Memory B cell (primary cell): ENCODE measurements around the gene CAPN12.

ENCODE experiments used
- ATAC-seq: fragments of 150-1000 bp; cut with Tn5 transposase; 2 replicates; pipeline ENCODE4 v1.10.0; 2021; ENCODE audit warnings: low read depth, mild to moderate bottlenecking, moderate library complexity
- DNase-seq, 2 donors: peaks; one replicate each; pipeline ENCODE4 v3.0.0; 2022; ENCODE audit warnings: low spot score in 2 of 2
- H3K27ac Mint-ChIP-seq: one replicate; pipeline ENCODE4 v1.8.0; 2022; ENCODE audit warnings: mild to moderate bottlenecking, moderate library complexity, mixed read lengths
- H3K27me3 Mint-ChIP-seq: one replicate; pipeline ENCODE4 v1.8.0; 2022; ENCODE audit warnings: mixed read lengths
- H3K36me3 Mint-ChIP-seq: one replicate; pipeline ENCODE4 v1.8.0; 2022; ENCODE audit warnings: mild to moderate bottlenecking, mixed read lengths
- H3K4me1 Mint-ChIP-seq: one replicate; pipeline ENCODE4 v1.8.0; 2022; ENCODE audit warnings: mixed read lengths
- H3K4me3 Mint-ChIP-seq: one replicate; pipeline ENCODE4 v1.8.0; 2022; ENCODE audit warnings: mild to moderate bottlenecking, moderate library complexity, mixed read lengths
- H3K9me3 Mint-ChIP-seq: one replicate; pipeline ENCODE4 v1.8.0; 2022; ENCODE audit warnings: mixed read lengths

CAPN12 gene

GRCh38 chr19:38721496-38721895 lies 22.8 kb downstream of the CAPN12 start:
- Mint-ChIP-seq H3K9me3 (no peaks in the 10 kb centered on the region), H3K27ac (peak overlapping the region; percentile 31), H3K4me1 (no peaks in the 10 kb centered on the region), H3K27me3 (no peaks in the 10 kb centered on the region), H3K4me3 (no peak overlapping the region), H3K36me3 (peaks cover 2% of the 10 kb centered on the region)
- no peak for ATAC-seq
- no peak for DNase-seq

- H3K36me3 Mint-ChIP-seq, result peaks cover 2% of the 10 kb centered on the region
- peak overlapping the region; percentile 31 for H3K27ac Mint-ChIP-seq
- H3K4me3 Mint-ChIP-seq, result no peak overlapping the region
- H3K9me3 Mint-ChIP-seq, result no peaks in the 10 kb centered on the region
- DNase-seq (no peak), ATAC-seq (peak; percentile 37)
- no peaks in the 10 kb centered on the region for H3K27me3 Mint-ChIP-seq
- H3K4me1 Mint-ChIP-seq, result no peaks in the 10 kb centered on the region
Measured at GRCh38 chr19:38720559-38721236, 23.6 kb downstream of the CAPN12 start.

DNA sequence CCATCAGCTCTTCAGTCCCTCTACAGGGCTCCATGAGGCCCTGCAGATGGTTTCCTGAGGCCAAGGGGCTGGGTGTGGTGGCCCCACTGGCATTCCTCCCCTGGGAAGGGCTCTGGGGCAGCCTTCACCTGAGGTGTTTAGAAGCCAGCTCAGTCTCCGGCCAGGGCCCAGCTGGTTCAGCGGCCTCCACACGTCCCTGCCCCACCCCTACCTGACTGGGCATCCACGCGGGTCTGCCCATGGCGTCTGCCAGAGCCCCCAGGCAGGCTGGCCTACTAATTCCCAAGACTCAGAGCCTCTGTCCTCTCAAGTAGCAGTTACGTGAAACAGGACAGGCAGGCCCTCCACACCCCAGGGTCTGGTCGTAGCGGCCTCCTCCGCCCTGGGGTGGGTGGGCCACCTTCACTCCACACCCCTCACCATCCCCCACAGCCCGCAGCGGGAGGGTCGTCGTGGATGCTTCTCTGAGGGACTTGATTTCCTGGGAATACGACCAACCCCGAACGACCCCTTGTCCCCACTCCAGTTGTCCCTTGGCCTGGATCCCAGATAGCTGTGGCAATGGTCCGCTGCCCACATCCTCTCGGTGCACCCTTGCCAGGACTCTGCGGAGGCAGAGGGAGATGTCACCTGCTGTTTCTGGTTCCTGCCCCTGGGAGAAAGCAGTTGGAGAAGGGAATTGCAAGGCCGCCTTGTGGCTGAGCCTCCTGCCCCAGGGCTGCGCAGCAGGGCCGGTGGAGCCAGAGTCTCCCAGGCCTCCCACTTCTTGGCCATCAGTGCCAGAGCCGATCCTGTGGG lies 24.3 kb downstream of the CAPN12 start:
- H3K27me3 Mint-ChIP-seq, result no peaks in the 10 kb centered on the region
- H3K27ac Mint-ChIP-seq, result no peak overlapping the region
- no peak overlapping the region for H3K4me3 Mint-ChIP-seq
- no peaks in the 10 kb centered on the region for H3K4me1 Mint-ChIP-seq
- peaks cover 2% of the 10 kb centered on the region for H3K36me3 Mint-ChIP-seq
- no peak for DNase-seq
- ATAC-seq, result no peak
- H3K9me3 Mint-ChIP-seq, result no peaks in the 10 kb centered on the region

- Mint-ChIP-seq H3K9me3 (no peaks in the 10 kb centered on the region), H3K4me1 (no peaks in the 10 kb centered on the region), H3K27ac (no peak overlapping the region), H3K36me3 (peaks cover 4% of the 10 kb centered on the region), H3K4me3 (no peak overlapping the region), H3K27me3 (no peaks in the 10 kb centered on the region)
- no peak for ATAC-seq
- DNase-seq, result no peak
Measured at GRCh38 chr19:38718747-38719543, 25.3 kb downstream of the CAPN12 start.

DNA sequence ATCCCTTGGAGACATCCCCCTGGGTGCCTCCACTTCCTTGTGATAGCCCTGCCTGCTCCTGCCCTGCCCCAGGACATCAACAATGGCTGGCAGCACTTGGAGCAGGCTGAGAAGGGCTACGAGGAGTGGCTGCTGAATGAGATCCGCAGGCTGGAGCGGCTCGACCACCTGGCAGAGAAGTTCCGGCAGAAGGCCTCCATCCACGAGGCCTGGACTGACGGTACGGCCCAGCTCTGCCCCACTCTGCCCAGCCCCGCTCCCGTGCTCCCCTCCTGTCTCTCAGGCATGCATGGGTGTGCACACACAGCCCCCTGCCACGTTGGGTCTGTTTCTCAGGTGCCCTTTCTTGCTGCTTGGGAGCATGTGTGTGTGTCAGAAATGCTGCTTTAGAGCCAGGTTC lies 26.4 kb downstream of the CAPN12 start:
- Mint-ChIP-seq H3K4me1 (no peaks in the 10 kb centered on the region), H3K36me3 (peaks cover 8% of the 10 kb centered on the region), H3K4me3 (no peak overlapping the region), H3K27ac (no peak overlapping the region), H3K9me3 (no peaks in the 10 kb centered on the region), H3K27me3 (no peaks in the 10 kb centered on the region)
- DNase-seq, result no peak
- ATAC-seq, result no peak

- Mint-ChIP-seq H3K27ac (no peak overlapping the region), H3K9me3 (no peaks in the 10 kb centered on the region), H3K36me3 (peaks cover 8% of the 10 kb centered on the region), H3K4me3 (no peak overlapping the region), H3K27me3 (no peaks in the 10 kb centered on the region), H3K4me1 (no peaks in the 10 kb centered on the region)
- no peak for ATAC-seq
- DNase-seq, result no peak
Measured at GRCh38 chr19:38717051-38717450, 27.2 kb downstream of the CAPN12 start.

DNA sequence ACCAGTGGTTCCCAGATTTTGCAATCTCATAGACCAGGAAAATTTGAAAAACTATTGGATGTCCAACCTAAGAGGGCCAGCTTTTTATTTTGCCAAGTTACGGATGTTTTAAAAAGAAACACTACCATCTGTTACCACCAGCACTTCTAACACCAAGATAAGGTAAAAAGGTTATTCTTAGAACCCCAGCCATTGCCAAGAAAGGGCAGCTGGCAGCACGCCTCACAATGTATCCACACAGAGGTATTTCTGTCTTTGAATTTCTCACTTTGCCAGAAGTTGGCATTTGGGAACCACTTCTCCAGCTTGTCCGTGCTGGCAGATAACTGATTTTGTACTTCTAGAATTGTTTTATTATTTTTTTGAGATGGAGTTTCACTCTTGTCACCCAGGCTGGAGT lies 28.7 kb downstream of the CAPN12 start:
- no peak for DNase-seq
- Mint-ChIP-seq H3K9me3 (no peaks in the 10 kb centered on the region), H3K27ac (no peak overlapping the region), H3K4me3 (no peak overlapping the region), H3K4me1 (peaks cover under 1% of the 10 kb centered on the region), H3K27me3 (no peaks in the 10 kb centered on the region), H3K36me3 (peaks cover 14% of the 10 kb centered on the region)
- no peak for ATAC-seq

GRCh38 chr19:38714354-38714778 lies 29.9 kb downstream of the CAPN12 start:
- H3K27ac Mint-ChIP-seq, result no peak overlapping the region
- H3K9me3 Mint-ChIP-seq, result no peaks in the 10 kb centered on the region
- no peak for DNase-seq
- H3K4me3 Mint-ChIP-seq, result no peak overlapping the region
- peaks cover 3% of the 10 kb centered on the region for H3K4me1 Mint-ChIP-seq
- H3K27me3 Mint-ChIP-seq, result no peaks in the 10 kb centered on the region
- H3K36me3 Mint-ChIP-seq, result peaks cover 17% of the 10 kb centered on the region
- no peak for ATAC-seq

- ATAC-seq (no peak), DNase-seq (no peak)
- Mint-ChIP-seq H3K27ac (no peak overlapping the region), H3K4me1 (peaks cover 3% of the 10 kb centered on the region), H3K9me3 (no peaks in the 10 kb centered on the region), H3K36me3 (peaks cover 17% of the 10 kb centered on the region), H3K4me3 (no peak overlapping the region), H3K27me3 (no peaks in the 10 kb centered on the region)
Measured at GRCh38 chr19:38713865-38714264, 30.4 kb downstream of the CAPN12 start.

GRCh38 chr19:38713227-38713649 lies 31.0 kb downstream of the CAPN12 start:
- Mint-ChIP-seq H3K9me3 (no peaks in the 10 kb centered on the region), H3K27ac (no peak overlapping the region), H3K4me3 (no peak overlapping the region), H3K27me3 (no peaks in the 10 kb centered on the region), H3K36me3 (peaks cover 21% of the 10 kb centered on the region), H3K4me1 (peaks cover 3% of the 10 kb centered on the region)
- ATAC-seq, result no peak
- no peak for DNase-seq

DNA sequence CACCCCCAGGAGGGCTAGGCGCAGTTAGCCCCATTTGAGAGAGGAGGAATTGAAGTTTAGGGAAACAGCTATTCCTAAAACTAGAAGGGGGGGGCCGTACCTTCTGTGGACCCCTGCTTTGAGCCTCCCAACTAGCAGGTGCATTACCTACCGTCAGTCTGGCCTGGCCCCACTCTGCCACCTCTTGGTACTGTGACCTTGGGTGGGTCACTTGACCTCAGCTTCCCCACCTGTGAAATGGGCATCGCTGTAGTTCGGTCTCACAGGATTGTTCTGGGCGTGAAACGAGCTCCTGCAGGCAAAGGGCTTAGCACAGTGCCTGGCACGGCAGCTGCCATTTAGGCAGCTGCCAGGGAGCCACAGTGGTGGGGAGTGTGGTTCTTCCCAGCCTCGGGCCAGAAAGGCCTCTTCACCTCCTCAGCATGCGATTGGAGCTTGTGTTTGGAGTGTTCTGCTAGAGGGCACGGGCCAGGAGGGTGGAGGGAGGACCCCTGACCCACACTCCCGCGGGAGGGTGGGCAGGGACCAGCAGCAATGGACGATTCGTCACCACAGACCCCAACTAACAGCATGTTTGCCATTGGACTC lies 32.0 kb downstream of the CAPN12 start:
- Mint-ChIP-seq H3K36me3 (peaks cover 23% of the 10 kb centered on the region), H3K27ac (no peak overlapping the region), H3K4me3 (no peak overlapping the region), H3K9me3 (no peaks in the 10 kb centered on the region), H3K4me1 (peaks cover 3% of the 10 kb centered on the region), H3K27me3 (no peaks in the 10 kb centered on the region)
- DNase-seq, result no peak
- no peak for ATAC-seq

- peaks cover 23% of the 10 kb centered on the region for H3K36me3 Mint-ChIP-seq
- H3K9me3 Mint-ChIP-seq, result no peaks in the 10 kb centered on the region
- DNase-seq (no peak), ATAC-seq (no peak)
- H3K4me1 Mint-ChIP-seq, result peaks cover 3% of the 10 kb centered on the region
- no peaks in the 10 kb centered on the region for H3K27me3 Mint-ChIP-seq
- H3K4me3 Mint-ChIP-seq, result no peak overlapping the region
- no peak overlapping the region for H3K27ac Mint-ChIP-seq
Measured at GRCh38 chr19:38711726-38712153, 32.5 kb downstream of the CAPN12 start.

- no peak overlapping the region for H3K4me3 Mint-ChIP-seq
- H3K4me1 Mint-ChIP-seq, result peaks cover 3% of the 10 kb centered on the region
- H3K27me3 Mint-ChIP-seq, result no peaks in the 10 kb centered on the region
- H3K9me3 Mint-ChIP-seq, result no peaks in the 10 kb centered on the region
- ATAC-seq, result no peak
- H3K36me3 Mint-ChIP-seq, result peaks cover 24% of the 10 kb centered on the region
- DNase-seq, result no peak
- no peak overlapping the region for H3K27ac Mint-ChIP-seq
Measured at GRCh38 chr19:38710928-38711725, 33.1 kb downstream of the CAPN12 start.
